ENCODE data around the gene ABCB7.
"Not testable (repeated sequence)": the region's sequence is repeated elsewhere in the genome, so short reads cannot be mapped to it uniquely, and the experiment has no call there.

Gene ABCB7

DNA sequence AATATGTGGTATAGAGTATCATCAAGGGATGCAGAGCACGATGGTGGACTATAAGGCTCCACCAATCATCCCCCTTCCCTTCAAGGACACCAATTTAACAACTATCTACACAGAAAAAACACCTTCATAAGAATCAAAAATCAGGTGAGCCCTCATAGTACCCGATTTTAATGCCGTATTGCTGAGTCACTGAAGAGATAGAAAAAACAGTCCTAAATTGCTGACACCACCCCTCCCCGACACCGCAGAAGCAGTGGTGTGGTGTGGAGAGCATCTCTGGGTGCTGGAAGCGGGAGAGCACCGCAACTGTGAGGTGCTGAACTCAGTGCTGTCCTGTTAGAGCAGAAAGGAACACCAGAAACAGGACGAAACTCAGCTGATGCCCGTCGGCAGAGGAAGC lies 49.3 kb downstream of the ABCB7 start:
- no peak for DNase-seq (ENCODE audit: low read depth in 4 of 4, low spot score in 1 of 4)

DNA sequence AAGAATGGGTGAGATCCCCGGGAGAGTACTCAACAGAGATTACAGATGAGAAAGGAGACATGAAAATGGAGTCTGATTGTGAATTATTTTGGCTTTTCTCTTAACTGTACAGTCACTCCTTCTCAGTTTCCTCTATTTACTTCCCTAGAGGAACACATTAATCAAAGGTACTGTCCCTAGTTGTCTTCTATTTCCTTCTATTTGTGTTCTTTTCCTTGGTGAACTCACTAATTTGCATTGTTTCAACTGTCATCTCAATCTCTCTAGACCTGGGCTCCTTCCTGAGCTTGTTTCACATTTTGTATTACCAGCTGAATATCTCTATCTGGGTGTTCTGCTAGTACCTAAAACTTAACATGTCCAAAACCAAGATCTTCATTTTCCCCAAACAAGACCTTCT lies 59.8 kb downstream of the ABCB7 start:
- DNase-seq (ENCODE audit: low read depth in 4 of 4, low spot score in 1 of 4) = no peak

DNA sequence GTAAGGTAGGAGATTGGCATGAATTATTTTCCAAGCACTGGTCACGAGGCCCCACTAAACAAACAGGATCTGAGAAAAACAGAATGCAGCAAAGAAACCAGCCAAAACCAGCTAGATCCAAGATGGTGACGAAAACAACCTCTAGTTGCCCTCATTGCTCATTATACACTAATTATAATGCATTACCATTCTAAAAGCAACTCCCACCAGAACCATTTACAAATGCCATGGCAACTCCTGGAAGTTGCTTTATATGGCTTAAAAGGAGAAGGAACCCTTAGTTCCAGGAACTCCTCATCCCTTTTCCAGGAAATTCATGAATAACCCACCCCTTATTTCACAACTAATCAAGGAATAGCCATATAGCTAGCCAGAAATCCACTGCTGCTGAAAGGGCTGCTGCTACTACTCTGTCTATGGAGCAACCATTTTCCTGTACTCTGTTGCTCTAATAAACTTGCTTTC lies 69.3 kb downstream of the ABCB7 start:
- DNase-seq (ENCODE audit: low read depth in 4 of 4, low spot score in 1 of 4) = no peak

DNA sequence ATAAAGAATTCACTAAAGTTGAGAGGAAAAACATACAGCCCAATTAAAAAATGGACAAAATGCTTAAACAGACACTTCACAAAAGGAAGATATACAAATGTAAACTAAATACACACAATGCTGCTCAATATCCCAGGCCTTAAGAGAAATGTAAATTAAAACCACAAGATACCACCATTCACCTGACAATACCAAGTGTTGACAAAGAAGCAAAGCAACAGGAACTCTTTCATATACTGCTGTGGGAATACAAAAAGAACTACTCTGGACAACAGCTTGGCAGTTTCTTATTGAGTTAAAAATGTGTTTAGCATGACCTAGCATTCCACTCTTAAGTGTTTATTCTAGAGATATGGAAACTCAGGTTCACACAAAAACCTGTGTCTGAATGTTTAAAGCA lies 71.3 kb downstream of the ABCB7 start:
- DNase-seq (ENCODE audit: low read depth in 4 of 4, low spot score in 1 of 4) = no peak

DNA sequence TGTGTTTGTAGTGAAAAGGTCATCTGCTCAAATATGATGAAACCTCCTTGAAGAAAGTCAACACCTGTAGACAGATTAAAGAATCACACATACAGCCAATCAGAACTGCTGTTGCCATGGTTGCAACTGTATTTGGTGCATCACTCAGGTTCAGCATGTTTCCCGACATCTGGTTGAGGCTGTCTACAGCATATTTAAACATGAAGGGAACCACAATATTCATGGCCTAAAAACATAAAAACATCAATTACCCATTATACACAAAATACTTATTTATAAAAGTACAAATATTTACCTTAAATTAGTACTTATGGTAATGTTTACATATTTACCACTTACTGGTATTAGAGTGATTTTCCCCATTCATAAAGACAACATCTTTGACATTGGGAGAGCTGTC lies 79.7 kb downstream of the ABCB7 start:
- no peak for DNase-seq (ENCODE audit: low read depth in 4 of 4, low spot score in 1 of 4)

DNA sequence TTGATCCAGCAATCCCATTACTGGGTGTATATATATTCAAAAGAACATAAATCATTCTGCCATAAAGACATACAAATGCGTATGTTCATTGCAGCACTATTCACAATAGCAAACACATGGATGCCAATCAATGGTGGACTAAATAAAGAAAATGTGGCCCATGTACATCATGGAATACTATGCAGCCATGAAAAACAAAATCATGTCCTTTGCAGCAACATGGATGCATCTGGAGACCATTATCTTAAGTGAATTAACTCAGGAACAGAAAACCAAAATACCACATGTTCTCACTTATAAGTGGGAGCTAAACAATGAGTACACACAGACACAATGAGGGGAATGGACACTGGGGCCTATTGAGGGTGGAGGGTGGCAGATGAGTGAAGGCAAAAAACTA lies 81.6 kb downstream of the ABCB7 start:
- no peak for DNase-seq (ENCODE audit: low read depth in 4 of 4, low spot score in 1 of 4)

DNA sequence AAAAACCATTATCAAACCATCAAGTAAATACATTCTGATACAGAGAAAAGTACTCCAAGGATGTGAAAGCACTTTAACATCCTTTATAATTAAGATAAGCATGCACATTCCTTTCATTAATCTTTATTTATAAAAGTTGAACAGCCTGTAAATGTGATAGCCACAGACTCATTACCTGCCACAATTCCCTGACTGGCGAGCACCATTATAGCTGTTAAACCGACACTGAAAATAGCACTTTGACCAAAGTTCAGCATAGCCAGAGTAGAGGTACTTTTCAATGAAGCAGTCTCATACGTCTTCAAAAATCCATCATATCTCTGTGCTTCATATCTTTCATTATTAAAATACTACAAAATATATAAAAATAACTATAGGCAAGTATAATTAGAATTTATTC lies 84.7 kb downstream of the ABCB7 start:
- DNase-seq (ENCODE audit: low read depth in 4 of 4, low spot score in 1 of 4) = no peak

DNA sequence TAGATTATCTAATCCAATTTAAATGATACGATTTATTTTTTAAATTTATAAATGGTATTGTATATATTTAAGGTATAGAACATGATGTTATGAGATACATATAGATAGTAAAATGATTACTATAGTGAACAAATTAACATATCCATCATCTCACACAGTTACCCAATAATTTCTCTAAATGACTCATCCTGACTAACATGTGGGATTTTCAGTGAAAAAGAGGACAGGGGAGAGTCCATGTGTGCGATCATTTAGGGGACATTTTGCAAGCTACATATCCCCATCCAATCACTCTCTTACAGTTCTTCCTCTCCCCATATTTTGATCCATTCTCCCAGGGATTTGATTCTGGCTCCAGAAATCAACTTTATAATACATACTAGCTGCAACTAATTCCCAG lies 88.2 kb downstream of the ABCB7 start:
- no peak for DNase-seq (ENCODE audit: low read depth in 4 of 4, low spot score in 1 of 4)

DNA sequence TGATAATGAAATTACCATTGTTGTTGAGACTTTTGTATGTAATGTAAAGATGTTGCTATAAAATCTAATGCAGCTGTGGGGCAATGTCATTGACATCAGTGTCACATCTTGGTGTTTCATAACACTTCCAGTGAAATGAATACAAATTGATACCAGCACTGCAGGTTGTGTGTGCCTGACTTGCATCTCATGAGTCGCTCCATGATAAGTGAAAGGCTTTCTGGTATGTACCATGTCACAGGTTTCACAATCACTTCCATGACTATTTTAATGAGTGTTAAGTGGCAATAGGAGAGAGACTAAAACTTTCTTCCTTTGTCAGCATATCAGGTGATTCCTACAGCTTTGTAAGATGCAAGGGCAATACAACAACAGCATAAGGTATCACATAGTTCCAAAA lies 94.4 kb downstream of the ABCB7 start:
- no peak for DNase-seq (ENCODE audit: low read depth in 4 of 4, low spot score in 1 of 4)

DNA sequence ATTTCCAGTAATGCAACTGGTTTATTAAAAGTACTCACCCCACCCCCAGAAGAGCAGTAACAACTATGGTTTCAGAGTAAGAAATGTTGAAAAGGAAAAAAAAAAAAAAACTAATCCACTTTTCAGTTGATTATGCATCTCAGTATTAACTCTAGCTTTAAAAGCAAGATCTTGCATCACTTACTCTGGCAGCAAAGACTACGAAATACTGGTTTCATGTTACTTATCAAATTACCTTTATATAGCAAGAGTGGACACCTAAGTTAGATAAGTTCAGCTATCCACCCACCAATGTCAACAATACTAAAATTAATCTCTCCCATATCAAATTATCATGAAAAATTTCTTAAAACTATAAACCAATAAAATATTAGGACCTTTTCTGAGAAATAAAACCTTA lies 105.0 kb downstream of the ABCB7 start:
- no peak for DNase-seq (ENCODE audit: low read depth in 4 of 4, low spot score in 1 of 4)

DNA sequence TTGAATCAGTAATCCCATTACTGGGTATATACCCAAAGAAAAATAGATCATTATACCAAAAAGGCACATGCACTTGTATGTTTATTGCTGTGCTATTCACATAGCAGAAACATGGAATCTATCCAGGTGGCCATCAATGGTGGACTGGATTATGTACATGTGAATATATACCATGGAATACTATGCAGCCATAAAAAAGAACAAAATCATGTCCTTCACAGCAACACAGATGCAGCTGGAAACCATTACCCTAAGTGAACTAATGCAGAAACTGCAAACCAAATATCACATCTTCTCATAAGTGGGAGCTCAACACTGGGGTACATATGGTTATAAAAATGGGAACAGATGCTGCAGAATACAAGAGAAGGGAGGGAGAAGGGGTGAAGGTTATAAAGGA lies 110.7 kb downstream of the ABCB7 start:
- no peak for DNase-seq (ENCODE audit: low read depth in 4 of 4, low spot score in 1 of 4)

DNA sequence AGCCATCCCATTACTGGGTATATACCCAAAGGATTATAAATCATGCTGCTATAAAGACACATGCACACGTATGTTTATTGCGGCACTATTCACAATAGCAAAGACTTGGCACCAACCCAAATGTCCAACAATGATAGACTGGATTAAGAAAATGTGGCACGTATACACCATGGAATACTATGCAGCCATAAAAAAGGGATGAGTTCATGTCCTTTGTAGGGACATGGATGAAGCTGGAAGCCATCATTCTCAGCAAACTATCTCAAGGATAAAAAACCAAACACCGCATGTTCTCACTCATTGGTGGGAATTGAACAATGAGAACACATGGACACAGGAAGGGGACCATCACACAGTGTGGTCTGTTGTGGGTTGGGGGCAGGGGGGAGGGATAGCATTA lies 111.9 kb downstream of the ABCB7 start:
- not testable (repeated sequence) for DNase-seq (ENCODE audit: low read depth in 4 of 4, low spot score in 1 of 4)

DNA sequence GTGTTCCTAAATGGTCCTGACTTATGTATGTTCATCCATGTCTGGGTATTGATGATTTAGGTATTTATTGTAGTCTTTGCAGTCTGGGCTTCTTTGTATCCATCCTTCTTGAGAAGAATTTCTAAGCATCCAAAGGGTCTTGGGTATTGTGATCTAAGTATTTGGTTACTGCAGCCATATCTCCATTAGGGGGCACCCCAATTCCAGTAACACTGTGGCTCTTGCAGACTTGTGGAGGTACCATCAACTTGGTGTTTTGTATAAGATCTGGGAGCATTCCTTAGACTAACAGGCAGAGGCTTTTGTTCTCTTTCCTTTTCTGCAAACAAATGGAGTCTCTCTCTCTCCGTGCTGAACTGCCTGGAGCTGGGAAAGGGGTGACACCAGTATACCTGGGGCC lies 117.2 kb downstream of the ABCB7 start:
- no peak for DNase-seq (ENCODE audit: low read depth in 4 of 4, low spot score in 1 of 4)

Data from stimulated activated CD4-positive, alpha-beta T cell treated with anti-CD3 and anti-CD28 coated beads, Interleukin-1b, Interleukin-23, amount 100 ng/mL, for 24 hours (primary cell).